Measurements from ENCODE around the gene PRR5. TPM values are rescaled to one million over a fixed set of nuclear protein-coding genes. Genes with fewer than 3 reads are reported as not detected.

Gene PRR5
- total and polyA plus RNA-seq, 4 donors = 11.5 to 49.1 (median 19.3) TPM

DNA sequence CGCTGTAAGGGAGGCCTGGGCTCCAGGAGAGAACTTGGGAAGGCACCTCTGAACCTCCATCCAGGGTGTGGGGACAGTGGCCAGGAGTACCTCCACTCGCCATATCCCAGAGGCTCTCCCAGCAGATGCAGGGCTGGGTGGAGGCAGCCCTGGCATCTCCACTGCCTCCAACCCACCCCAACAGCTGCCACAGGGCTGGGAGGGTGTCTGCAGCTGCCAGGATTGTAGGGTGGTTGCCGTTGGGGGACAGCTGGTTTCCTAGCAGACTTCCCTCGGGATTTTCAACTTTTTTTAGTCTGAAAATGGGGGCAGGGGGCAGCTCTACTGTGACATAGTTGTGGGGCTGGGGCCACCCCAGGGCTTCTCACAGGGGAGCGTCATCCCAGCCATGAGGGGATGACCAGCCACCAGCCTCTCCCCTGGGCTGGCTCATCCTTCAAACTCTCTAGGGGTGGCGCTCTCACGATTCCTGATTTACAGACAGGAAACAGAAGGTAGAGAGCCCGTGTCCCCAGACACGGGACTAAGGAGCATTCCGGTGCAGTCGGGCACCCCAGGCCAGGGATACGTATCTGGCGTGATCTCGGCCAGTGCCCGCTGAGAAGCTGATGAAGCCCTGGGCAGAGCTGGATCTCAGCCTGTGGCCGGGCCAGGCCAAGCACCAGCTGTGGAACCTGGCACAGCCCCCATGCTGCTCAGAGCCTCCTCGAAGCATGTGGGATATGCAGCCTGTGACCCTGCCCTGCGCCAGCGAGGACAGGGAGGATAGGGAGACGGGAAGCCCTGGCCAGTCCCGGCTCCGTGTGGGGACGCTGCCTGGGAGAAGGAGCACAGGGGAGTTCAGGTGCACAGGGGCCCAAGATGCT lies 9.9 kb downstream of the PRR5 start:
- no peaks in the 10 kb centered on the region for H3K9me3 ChIP-seq (ENCODE audit: control insufficient read depth in 4 of 4, low read length in 3 of 4)
- H3K36me3 ChIP-seq (ENCODE audit: control insufficient read depth in 4 of 4, insufficient read depth in 3 of 4, low read depth in 1 of 4, low read length in 3 of 4) = no peaks in the 10 kb centered on the region
- 43% methylated on average over 23 of the region's 23 CpGs for WGBS
- H3K27ac ChIP-seq (ENCODE audit: low read depth in 1 of 2, low read length in 2 of 2) = peak overlapping the region; percentile 45 to 56
- no peak overlapping the region for H3K9ac ChIP-seq (ENCODE audit: low read depth in 1 of 2, low read length in 2 of 2)
- no peaks in the 10 kb centered on the region for H3K27me3 ChIP-seq (ENCODE audit: control insufficient read depth in 4 of 4, insufficient read depth in 4 of 4, low read length in 3 of 4)
- no peak for DNase-seq (ENCODE audit: low spot score)
- peaks cover 26 to 57% (median 43%) of the 10 kb centered on the region in 4 donors for H3K4me1 ChIP-seq (ENCODE audit: control insufficient read depth in 4 of 4, insufficient read depth in 4 of 4, low read length in 3 of 4)
- H3K4me3 ChIP-seq (ENCODE audit: low read depth in 1 of 3, low read length in 3 of 3) = no peak overlapping the region
- TF ChIP-seq RXRA (IDR thresholded peaks at IDR 0.05) = peak in 1 of 2 donors; percentile 65
- peak in 1 of 2 donors; percentile 53 for TF ChIP-seq HNF4A (conservative IDR thresholded peaks at IDR 0.05)
- TF ChIP-seq TAF1 (conservative IDR thresholded peaks at IDR 0.05) = no peak
- no peak for TF ChIP-seq FOXA2 (IDR thresholded peaks at IDR 0.05)
- TF ChIP-seq, protein P1, sequence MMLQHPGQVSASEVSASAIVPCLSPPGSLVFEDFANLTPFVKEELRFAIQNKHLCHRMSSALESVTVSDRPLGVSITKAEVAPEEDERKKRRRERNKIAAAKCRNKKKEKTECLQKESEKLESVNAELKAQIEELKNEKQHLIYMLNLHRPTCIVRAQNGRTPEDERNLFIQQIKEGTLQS (IDR thresholded peaks at IDR 0.05) = no peak
- TF ChIP-seq CTCF (IDR thresholded peaks at IDR 0.05; ENCODE audit: low read depth, low read length, missing input control) = no peak
- no peak for TF ChIP-seq HNF4G (IDR thresholded peaks at IDR 0.05)
- TF ChIP-seq MAX (IDR thresholded peaks at IDR 0.05) = peak; percentile 34

DNA sequence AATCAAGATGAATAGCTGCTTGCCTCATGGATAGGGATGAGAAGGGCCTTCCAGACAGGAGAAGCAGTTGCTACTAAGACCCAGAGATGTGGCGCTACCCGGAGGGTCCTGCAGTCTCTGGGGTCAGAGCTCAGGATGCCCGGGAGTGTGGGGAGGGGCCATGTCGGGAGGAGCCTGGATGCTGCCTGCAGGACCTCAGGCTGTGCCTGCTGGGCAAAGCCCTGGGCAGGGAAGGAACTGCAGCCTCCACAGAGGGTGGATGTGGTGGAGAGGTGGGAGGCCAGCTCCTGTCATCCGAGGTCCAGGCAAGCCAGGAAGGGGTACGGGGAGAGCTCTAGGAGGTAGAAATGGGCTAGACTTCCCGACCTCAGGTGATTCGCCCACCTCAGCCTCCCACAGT lies 11.0 kb downstream of the PRR5 start:
- DNase-seq (ENCODE audit: low spot score) = no peak
- WGBS = 86% methylated on average over 8 of the region's 8 CpGs
- Histone ChIP-seq H3K9ac (ENCODE audit: low read depth in 1 of 2, low read length in 2 of 2) (no peak overlapping the region), H3K27ac (ENCODE audit: low read depth in 1 of 2, low read length in 2 of 2) (peak overlapping the region; percentile 84 to 91), H3K4me3 (ENCODE audit: low read depth in 1 of 3, low read length in 3 of 3) (no peak overlapping the region), H3K9me3 (ENCODE audit: control insufficient read depth in 4 of 4, low read length in 3 of 4) (no peaks in the 10 kb centered on the region), H3K36me3 (ENCODE audit: control insufficient read depth in 4 of 4, insufficient read depth in 3 of 4, low read depth in 1 of 4, low read length in 3 of 4) (no peaks in the 10 kb centered on the region), H3K27me3 (ENCODE audit: control insufficient read depth in 4 of 4, insufficient read depth in 4 of 4, low read length in 3 of 4) (no peaks in the 10 kb centered on the region), H3K4me1 (ENCODE audit: control insufficient read depth in 4 of 4, insufficient read depth in 4 of 4, low read length in 3 of 4) (peaks cover 28 to 59% (median 43%) of the 10 kb centered on the region in 4 donors)
- no peak for TF ChIP-seq JUND (IDR thresholded peaks at IDR 0.05)
- TF ChIP-seq MAX (IDR thresholded peaks at IDR 0.05) = no peak
- TF ChIP-seq, protein P2, sequence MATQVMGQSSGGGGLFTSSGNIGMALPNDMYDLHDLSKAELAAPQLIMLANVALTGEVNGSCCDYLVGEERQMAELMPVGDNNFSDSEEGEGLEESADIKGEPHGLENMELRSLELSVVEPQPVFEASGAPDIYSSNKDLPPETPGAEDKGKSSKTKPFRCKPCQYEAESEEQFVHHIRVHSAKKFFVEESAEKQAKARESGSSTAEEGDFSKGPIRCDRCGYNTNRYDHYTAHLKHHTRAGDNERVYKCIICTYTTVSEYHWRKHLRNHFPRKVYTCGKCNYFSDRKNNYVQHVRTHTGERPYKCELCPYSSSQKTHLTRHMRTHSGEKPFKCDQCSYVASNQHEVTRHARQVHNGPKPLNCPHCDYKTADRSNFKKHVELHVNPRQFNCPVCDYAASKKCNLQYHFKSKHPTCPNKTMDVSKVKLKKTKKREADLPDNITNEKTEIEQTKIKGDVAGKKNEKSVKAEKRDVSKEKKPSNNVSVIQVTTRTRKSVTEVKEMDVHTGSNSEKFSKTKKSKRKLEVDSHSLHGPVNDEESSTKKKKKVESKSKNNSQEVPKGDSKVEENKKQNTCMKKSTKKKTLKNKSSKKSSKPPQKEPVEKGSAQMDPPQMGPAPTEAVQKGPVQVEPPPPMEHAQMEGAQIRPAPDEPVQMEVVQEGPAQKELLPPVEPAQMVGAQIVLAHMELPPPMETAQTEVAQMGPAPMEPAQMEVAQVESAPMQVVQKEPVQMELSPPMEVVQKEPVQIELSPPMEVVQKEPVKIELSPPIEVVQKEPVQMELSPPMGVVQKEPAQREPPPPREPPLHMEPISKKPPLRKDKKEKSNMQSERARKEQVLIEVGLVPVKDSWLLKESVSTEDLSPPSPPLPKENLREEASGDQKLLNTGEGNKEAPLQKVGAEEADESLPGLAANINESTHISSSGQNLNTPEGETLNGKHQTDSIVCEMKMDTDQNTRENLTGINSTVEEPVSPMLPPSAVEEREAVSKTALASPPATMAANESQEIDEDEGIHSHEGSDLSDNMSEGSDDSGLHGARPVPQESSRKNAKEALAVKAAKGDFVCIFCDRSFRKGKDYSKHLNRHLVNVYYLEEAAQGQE (IDR thresholded peaks at IDR 0.05) = no peak
- TF ChIP-seq FOXA2 (IDR thresholded peaks at IDR 0.05) = no peak
- TF ChIP-seq, protein P1 (IDR thresholded peaks at IDR 0.05) = no peak
- no peak for TF ChIP-seq HNF4A (conservative IDR thresholded peaks at IDR 0.05)
- no peak for TF ChIP-seq YY1 (IDR thresholded peaks at IDR 0.05)
